Measurements from ENCODE around the gene LGALS3BP.

Gene LGALS3BP

DNA sequence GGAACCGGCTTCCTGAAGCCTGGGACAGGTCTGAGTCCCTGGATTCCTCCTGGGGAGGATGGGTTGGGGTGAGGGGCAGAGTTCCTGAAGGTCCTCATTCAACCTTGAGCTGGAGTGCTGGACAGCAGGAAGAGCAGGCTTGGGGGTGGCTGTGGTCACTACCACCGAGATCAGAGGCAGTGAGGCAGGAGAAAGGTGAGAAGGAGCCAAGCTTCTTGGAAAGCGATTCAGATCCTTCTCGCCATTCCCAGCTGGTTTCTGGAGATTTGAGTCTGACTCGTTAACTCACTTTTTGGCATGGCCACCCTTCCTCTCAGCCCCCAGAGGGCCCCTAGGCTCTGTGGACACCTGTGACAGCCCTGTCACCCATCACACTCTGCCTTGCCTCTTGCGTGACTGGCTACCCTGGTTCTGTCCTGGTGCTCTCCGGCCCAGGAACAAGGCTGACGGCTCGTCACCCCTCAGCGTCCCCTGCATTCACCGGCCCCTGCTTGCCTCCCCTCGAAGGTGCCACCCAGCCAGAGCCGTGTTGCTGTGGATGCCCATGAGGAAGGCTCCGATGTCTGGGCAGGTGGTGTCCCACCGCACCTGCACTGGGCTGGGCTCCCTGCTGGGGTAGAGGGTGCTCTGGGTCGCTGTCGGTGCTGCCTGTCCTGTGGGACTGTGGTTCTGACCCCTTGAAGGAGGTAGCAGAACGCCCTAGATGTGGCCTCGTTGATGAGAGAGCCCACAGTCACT is 44.9 kb downstream of the LGALS3BP start:
- DNase-seq = no peak

DNA sequence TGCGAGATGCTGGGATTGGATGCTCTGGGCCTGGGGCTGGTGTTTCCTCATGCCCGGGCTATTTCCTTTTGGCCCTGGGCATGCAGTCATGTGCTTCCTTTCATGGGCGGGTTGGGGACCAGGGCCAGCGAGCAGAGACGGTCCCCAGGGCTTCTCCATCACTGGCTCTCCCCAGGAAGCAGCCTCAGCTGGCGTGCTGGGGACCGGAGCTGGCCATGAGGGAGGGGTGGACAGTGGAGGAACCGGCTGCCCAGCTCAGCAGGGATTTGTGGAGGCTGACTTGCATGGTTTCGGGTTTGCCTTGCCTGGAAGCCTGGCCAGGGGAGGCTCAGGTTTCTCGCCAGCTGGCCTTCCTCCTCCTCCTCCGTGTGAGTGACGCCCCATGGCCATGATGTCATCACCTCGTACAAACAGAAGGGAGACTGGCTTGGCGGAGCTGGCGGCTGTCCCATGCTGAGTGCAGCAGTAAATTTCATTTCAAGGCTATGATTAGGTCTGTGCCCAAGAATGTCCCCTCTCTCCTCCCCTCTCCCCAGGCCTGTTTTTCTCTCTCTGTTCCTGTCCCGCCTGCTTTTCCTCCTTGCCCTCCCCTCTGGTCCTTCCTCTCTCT is 45.7 kb downstream of the LGALS3BP start:
- DNase-seq = no peak

DNA sequence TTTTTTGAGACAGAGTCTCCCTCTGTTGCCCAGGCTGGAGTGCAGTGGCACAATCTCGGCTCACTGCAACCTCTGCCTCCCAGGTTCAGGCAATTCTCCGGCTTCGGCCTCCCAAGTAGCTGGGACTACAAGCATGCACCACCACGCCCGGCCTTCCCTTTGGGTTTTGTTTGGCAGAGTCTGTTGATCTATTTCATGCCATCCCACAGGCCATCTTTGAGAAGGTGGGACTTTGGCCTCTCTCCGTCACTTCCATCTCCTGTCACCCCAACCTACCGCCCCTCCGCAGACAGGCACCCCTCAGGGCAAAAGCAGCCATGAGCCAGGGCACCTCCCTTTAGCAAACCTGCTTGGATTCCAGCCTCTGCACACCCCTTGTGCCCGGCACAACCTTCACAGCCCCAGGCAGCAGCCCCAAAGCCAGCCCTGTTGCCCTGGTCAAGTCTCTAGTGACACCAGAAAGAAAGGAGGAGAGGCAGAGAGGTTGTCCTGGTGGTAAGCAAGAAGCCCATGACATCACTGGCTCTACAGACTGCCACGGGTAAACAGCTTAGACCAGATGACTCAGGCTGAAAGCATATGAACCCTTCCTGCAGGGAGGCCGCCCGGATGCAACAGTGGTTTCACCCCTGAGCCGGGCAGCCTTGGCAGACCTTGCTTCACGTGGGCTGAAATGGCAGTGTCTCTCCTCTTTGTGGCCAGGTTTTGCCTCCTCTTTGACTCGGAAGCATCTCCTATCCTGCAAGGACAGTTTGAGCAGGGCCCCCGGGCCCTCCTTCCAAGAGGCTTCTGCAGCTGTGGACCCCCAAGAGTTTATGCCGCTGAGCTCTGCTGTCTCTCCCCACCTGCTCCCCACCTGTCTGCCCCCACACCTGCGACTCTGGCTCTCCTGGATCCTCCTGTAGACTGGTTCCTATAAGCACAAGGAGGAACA is 46.4 kb downstream of the LGALS3BP start:
- DNase-seq = peak; percentile 16

DNA sequence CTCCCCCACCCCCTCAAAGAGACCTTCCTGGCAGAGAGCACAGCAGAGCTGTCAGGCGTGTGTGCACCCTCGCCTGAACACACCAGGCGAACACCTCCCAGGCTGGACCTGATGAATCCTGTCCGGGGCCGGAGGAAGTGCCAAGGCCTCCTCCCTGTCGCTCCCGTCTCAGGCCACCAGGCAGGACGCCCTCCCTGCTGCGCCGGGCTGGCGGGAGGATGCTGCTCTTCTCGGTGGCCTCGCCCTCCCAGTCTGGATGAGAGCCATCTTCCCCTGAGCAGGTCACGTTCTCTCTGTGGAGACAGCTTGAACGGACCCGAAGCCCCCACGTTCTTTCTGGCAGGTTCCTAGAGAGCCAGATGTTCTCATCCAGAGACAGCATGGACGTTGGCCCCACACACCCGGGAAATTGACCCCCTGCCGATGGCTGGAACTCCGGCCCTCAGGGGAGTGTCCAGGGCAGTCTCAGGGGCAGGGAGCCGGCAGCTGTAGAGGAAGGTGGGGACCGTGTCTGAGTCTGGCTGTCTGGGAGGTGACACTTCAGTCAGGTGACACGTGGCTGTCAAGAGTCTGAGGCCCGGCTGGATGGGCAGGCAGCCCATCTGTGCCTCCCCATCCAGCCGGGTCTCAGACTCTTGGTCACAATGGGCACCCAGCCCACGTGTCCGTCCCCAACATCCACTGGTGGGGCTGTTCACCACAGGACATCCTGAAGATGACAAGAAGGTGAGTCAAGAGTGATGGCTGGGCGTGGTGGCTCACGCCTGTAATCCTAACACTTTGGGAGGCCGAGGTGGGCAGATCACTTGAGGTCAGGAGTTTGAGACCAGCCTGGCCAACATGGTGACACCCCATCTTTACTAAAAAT is 49.6 kb downstream of the LGALS3BP start:
- DNase-seq = no peak

DNA sequence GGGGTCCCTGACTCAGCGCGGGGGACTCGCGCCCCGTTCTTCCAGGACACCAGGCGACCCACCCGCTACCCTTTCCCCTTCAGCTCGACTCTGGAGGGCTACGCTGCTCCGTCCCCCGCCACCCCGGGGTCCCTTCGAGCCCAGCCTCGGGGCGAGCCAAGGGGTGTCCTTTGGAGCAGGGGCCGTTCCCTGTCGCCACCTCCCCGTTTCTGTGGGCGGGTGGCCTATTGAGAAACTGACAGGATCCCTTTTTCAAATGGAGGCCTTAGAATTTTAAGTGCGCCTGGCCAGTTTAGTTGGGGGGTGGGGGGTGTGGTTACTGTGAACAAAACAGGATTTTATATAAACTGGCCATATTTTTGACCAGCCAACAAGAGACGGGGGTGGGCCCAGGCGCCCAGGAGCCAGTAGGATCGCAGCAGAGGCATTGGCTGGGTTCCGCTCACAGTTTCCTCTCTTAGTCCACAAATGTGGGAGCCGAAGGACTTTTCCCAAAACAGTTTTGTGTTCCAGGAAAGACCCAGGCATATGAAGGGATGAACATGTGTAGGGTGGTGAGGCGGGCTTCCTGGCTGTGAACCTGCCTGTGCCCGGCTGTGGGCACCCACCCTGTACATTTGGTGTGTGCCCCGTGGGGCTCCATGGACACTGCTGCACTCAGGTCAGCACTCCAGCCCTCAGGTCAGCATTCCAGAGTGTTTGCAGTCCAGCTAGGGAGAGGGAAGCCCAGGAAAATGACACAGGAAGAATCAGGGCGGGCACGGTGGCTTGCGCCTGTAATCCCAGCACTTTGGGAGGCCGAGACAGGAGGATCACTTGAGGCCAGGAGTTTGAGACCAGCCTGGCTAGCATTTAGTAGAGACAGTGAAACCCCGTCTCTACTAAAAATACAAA is 53.8 kb downstream of the LGALS3BP start:
- no peak for DNase-seq

DNA sequence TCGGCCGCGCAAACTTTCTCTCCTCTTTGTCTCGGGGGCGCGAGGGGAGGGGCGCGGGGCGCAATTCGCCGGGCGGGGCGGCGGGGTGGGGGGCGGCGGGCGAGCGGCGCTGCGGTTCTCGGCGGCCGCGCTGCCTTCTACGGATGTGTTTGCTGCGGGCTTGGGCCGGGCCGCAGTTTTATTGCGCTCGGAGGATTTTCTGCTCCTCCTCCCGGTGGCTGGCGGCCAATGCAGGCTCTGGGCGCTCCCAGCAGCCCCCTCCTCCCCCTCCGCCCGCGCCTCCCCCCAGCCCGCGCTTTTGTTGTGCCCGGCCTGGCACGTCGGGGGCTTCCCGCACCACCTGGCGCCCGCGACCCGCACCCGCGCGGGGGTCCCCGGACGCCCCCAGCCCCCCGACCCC is 54.5 kb downstream of the LGALS3BP start, which contains the start of gene TIMP2:
TSS of gene TIMP2 (minus strand) at position 154 of the 400 bp plus-strand sequence. CDS start 299 bp downstream, outside the sequence.
- DNase-seq = no peak

DNA sequence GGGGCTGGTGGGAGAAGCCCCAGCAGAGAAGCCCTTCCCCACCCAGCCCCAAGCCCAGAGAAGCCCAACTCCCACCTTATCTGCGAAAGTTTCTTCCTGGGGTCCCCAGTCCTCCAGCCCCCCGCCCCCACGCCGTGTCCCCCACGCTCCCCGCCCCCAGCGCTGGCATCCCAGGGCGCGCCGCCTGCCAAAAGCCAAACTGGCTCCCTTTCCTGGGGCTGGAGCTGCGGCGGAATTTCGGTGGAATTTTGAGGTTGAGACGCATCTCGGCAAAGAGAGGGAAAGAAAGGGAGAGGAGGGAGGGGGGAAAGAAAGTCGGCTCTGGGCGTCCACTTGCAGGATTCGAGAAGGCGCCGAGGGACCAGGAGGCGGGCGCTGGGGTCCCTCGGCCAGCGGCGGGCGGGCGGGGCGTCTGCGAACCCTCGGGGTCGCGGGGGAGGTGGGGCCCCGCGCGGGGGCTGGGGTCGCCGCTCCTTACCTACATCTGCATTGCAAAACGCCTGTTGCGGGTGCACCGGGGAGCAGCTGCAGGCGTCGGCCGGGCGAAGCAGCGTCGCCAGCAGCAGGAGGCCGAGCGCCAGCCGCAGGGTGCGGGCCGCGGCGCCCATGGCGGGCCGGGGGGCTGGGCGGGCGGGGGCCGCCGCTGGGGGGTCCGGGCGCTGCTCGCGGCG is 55.1 kb downstream of the LGALS3BP start:
- no peak for DNase-seq

DNA sequence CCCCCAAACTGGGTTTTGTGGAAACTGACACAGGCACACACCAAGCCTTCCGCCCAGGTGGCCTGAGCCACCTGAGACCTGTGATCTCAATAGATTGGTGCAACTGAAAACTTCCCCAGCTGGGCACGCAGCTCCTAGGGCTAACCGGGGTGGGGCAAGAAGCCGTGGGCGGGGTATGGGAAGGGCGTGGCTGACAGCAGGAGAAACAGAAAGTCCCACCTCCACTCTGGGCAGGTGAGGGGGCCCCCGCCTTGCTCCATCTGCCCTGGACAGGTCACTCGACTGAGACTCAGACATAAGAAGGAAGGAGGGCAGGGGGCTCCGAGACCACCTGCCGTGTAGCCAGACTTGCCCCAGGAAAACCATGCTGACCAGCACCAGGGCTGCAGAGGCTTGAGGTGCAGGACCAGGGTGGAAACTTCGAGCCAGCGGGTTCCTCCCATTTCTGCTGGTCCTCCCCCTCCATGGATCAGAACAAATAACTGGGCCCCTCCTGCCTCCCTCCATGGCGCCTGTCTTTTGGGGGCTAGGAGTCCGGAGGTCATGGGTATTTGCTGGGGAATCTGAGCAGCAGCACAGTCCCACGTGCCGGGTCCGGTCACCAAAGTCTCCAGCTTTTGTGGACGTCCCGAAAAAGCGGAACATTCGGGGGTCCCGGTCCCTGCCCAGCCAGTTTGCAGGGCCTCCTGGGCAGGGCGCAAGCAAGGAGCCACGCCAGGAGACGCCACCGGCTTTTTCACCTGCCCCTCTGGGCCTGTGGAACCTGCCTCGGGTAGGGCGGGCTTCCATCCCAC is 55.9 kb downstream of the LGALS3BP start:
- no peak for DNase-seq

DNA sequence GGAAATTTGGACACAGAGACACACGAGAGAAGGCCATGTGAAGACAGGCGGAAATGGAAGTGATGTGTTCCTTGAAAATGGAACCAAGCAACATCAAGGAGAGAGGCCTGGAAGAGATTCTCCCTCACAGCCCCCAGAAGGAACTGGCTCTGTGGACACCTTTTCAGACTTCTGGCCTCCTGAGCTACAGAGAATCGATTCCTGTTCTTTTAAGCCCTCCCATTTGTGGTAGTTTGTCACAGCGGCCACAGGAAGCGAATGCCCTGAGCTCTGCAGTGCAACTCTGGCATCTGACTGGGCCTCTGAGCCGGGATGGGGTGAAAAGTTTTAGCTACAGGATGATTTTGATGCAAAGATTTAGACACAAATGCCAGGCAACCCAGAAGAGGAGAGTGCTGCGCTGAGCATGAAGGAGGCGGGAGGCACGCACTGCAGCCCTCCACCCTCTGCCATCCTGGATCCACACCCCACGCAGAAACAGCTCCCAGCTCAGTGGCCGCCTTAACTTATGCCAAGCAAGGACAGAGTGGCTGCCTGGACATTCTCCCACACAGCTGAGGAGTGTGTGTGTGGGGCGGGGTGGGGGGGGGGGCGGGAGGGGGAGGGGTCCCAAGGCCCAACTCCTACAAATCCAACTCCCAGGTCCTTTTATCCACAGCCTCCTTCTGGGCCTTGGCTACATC is 56.8 kb downstream of the LGALS3BP start:
- DNase-seq = peak; percentile 26

DNA sequence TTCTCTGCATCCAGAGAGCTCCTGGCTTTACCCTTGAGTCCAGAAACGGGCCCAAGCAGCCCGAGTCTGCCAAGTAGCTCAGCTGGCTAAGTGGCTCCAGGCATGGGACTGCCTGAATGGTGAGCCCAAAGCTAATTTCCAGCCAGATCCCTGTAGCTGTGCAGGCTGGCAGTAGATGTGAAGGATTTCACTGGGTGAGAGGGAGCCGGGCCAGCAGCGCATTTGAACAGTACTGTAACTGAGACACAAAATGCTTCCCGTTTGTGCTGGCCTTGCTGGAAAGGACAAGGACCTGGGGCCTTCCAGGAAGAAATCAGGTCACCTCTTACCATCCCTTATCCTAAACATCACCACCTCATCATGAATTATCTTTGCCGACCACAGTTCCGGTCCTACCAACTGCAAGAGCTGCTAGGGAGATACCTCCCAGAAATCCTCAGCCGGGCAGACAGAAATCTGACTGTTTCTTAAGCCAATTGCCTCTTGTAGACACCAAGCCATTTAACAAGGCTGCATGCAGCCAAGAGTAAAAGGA is 58.2 kb downstream of the LGALS3BP start:
- DNase-seq = no peak
